ENCODE results near the gene ZNF536.
"Not testable (repeated sequence)": the region's sequence is repeated elsewhere in the genome, so short reads cannot be mapped to it uniquely, and the experiment has no call there.

The ZNF536 gene

GRCh38 chr19:30420881-30421280 lies 48.7 kb downstream of the ZNF536 start:
- DNase-seq = no peak

GRCh38 chr19:30421571-30421970 lies 49.4 kb downstream of the ZNF536 start:
- no peak for DNase-seq

DNA sequence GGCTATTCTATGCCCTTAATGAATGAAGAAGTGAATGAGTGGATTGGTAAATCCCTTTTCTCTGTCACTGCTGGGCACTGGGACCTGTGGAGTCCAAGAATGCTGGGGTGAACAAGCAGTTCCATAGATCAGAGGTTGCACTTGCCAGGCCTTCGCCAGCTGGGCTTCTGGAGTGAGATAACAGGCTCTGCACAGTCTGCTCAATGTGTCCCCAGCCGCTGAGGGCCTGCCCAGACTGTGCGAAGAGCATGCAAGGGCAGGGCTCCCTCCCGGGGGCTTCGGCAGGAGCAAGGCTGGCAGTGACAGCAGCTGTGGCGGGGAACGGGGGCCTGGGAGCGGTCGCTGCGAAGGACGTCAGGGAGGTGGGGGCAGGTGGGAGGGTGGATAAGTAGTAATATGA lies 51.3 kb downstream of the ZNF536 start:
- no peak for DNase-seq

GRCh38 chr19:30425885-30426838 lies 54.0 kb downstream of the ZNF536 start:
- DNase-seq = no peak

DNA sequence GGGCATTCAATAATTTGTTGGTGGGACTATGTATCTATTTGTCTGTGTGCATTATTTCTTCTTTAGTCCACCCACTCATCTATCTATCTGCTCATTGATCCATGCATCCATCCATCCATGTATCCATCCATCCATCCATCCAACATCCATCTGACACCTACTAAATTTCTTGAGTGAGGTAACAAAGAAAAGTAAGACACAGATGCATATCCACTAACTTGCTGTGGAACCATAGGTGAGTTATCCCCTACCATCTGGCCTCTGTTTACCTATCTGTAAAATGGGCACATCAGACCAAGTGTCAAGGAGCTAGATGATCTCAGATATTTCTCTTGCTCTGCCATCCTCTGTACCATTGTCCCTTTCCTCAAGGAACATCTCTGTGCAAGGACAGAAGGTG lies 54.7 kb downstream of the ZNF536 start:
- DNase-seq = no peak

GRCh38 chr19:30428092-30428680 lies 56.0 kb downstream of the ZNF536 start:
- DNase-seq = no peak

GRCh38 chr19:30428844-30429243 lies 56.7 kb downstream of the ZNF536 start:
- no peak for DNase-seq

GRCh38 chr19:30430206-30430734 lies 58.1 kb downstream of the ZNF536 start:
- no peak for DNase-seq

DNA sequence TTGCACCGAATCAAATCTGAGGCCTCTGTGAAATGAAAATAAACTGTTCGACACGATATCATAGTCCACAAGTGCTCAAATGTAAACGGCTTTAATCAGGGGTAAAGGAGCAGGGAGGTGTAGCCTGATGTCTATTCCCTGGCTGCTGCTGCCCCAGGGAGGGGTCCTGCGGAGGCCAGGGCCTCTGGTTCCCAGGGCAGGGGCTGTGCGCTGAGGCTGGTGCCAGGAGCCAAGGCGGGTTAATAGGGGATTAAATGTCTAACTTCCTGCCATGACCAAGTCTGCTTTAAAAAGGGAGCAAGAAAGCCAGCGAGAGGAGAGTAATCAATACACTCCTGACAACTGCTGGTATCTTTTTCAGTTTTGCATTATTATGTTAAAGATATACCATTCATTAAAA lies 59.4 kb downstream of the ZNF536 start:
- no peak for DNase-seq

GRCh38 chr19:30434797-30435594 lies 62.8 kb downstream of the ZNF536 start:
- no peak for DNase-seq

GRCh38 chr19:30437869-30438268 lies 65.7 kb downstream of the ZNF536 start:
- no peak for DNase-seq

- DNase-seq = no peak
Observed at GRCh38 chr19:30439310-30439709, 67.1 kb downstream of the ZNF536 start.

GRCh38 chr19:30441011-30441410 lies 68.8 kb downstream of the ZNF536 start:
- DNase-seq = no peak

- DNase-seq = no peak
Observed at GRCh38 chr19:30442674-30443073, 70.5 kb downstream of the ZNF536 start.

DNA sequence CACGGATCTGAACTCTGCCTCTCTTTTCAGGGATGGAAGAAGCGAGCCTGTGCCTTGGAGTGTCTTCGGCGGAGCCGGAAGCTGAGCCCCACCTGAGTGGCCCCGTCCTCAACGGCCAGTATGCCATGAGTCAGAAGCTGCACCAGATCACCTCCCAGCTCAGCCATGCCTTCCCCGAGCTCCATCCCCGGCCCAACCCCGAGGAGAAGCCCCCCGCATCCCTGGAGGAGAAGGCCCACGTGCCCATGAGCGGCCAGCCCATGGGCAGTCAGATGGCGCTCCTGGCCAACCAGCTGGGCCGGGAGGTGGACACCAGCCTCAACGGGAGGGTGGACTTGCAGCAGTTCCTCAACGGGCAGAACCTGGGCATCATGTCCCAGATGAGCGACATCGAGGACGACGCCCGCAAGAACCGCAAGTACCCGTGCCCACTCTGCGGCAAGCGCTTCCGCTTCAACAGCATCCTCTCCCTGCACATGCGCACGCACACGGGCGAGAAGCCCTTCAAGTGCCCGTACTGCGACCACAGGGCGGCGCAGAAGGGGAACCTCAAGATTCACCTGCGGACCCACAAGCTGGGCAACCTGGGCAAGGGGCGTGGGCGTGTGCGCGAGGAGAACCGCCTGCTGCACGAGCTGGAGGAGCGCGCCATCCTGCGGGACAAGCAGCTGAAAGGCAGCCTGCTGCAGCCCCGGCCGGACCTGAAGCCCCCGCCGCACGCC lies 71.5 kb downstream of the ZNF536 start:
- no peak for DNase-seq

GRCh38 chr19:30444253-30444671 lies 72.1 kb downstream of the ZNF536 start:
- DNase-seq = no peak

- DNase-seq = no peak
Observed at GRCh38 chr19:30444686-30445232, 72.6 kb downstream of the ZNF536 start.

DNA sequence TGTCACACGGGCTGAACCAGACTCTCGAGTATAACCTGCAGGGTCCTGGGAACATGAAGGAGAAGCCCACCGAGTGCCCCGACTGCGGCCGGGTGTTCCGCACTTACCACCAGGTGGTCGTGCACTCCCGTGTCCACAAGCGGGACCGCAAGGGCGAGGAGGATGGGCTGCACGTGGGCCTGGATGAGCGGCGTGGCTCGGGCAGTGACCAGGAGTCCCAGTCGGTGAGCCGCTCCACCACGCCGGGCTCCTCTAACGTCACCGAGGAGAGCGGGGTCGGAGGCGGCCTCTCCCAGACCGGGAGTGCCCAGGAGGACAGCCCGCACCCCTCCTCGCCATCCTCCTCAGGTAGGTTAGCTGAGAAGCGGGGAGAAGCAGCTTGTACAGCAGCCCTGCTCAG lies 73.2 kb downstream of the ZNF536 start:
- DNase-seq = no peak

- not testable (repeated sequence) for DNase-seq
Observed at GRCh38 chr19:30446120-30446519, 73.9 kb downstream of the ZNF536 start.

DNA sequence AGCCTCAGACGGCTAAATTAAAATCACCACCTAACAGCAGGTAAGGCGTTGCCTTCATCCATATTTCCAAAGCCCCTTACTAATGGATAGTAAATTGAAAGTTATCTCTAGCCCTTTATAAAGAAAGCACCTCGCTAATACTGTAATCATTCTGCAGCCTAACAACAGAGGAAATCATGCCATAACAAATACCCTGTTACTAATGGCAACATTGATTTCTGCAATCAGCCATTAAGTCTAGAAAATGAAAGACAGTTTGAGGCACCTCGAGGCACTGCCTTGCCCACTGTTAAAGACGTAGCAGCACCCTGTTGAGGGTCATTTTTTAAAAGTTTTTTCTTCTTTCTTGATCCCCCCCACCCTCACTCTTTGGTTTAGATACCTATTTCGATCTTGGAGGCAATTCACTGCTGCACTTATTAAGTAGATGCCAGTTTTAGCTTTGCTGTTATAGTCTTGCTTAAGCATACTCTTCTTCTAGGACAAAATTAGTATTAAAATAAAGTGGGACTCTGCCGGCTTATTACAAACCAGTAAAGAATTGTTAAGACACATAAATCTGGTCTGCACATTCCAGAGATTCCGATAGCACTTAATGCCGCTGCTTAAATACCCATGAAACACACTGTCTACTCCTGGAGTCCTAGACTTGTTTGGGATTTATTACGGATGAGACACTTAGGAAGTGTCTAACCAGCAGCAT lies 74.8 kb downstream of the ZNF536 start:
- no peak for DNase-seq

DNA sequence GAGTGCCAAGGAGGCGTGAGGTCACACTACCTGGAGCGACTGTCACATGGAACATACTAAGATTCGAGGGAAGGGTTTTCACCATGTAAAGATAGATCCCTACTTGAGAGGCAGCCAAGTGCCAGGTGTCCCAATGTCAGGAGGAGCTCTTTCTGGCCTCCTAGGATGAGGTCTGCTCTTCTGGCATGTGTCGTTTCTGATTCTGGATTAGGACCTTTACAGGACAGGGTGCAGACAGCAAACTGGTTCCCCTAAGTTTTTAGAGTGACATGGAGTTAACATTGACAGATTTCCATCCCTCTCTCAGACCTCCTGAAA lies 75.3 kb downstream of the ZNF536 start:
- no peak for DNase-seq

Measured in NCI-H226 (cell line).